Esophagus squamous epithelium (tissue), 5 donors: Measurements from ENCODE around the gene TNS1. TPM values are rescaled to one million over a fixed set of nuclear protein-coding genes. Genes with fewer than 3 reads are reported as not detected.

Experiments
- DNase-seq: peaks from one replicate; lab custom pipeline; 2025; lab: John Stamatoyannopoulos, UW
- H3K27ac ChIP-seq, 4 donors: fragments of 200-600 bp; sonication (generic); one replicate each; pipeline ENCODE4 v1.5.1; 2016 to 2019; ENCODE audit warnings: mild to moderate bottlenecking in 1 of 4
- H3K27me3 ChIP-seq, 4 donors: fragments of 200-600 bp; sonication (generic); 1 replicate in 3 of 4; 2 replicates in 1 of 4; pipeline versions ENCODE4 v1.5.1 to v1.6.0; 2017 to 2021; ENCODE audit warnings: antibody characterized with exemption in 1 of 4
- H3K36me3 ChIP-seq, 3 donors: fragments of 200-600 bp; sonication (generic); one replicate each; pipeline ENCODE4 v1.5.1; 2016 to 2019
- H3K4me1 ChIP-seq, 3 donors: fragments of 200-600 bp; sonication (generic); one replicate each; pipeline ENCODE4 v1.5.1; 2017 to 2019
- H3K4me3 ChIP-seq, 4 donors: fragments of 200-600 bp; sonication (generic); 1 replicate in 3 of 4; 2 replicates in 1 of 4; pipeline ENCODE4 v1.5.1; 2016 to 2019; ENCODE audit warnings: mild to moderate bottlenecking in 2 of 4, moderate library complexity in 1 of 4
- H3K9me3 ChIP-seq, 3 donors: fragments of 200-600 bp; sonication (generic); one replicate each; pipeline ENCODE4 v1.5.1; 2016 to 2019
- POLR2A ChIP-seq, 4 donors: fragments of 450-650 bp; IDR thresholded peaks; one replicate each; pipeline ENCODE4 v1.6.1; 2017; ENCODE audit warnings: antibody characterized with exemption in 4 of 4, mild to moderate bottlenecking in 4 of 4, moderate library complexity in 3 of 4
- WGBS, 2 donors: methylation state at CpG; one replicate each; pipeline ENCODE4 v1.1.5; 2018; 5-methylcytosine and 5-hydroxymethylcytosine counted together
- intact Hi-C: fragments of 100-400 bp; cut with DNase I; formaldehyde crosslinking; loops from one replicate; pipeline ENCODE4 v1.15.0; 2022
- total RNA-seq, 4 donors: library from RNA; depleted of rRNA; stranded (reverse); fragments of >200 nt; gene quantifications; one replicate each; pipeline ENCODE4 v1.1.0, GENCODE V29; 2016
- TF ChIP-seq, protein P1 (sequence below), 6 experiments: fragments of 450-650 bp in 4 of 6; fragments of 200-600 bp in 2 of 6; sonication (generic) in 2 of 6; IDR thresholded peaks; one replicate each; pipeline ENCODE4 v1.5.1; 2016 to 2019; ENCODE audit warnings: antibody characterized with exemption in 6 of 6, mild to moderate bottlenecking in 4 of 6, moderate library complexity in 4 of 6
- donor health status: DM: yes; HTN: yes; CAD: no.

TNS1 gene
- total RNA-seq, 4 donors from 2014 or later = 34.7 to 201 (median 59.2) TPM

DNA sequence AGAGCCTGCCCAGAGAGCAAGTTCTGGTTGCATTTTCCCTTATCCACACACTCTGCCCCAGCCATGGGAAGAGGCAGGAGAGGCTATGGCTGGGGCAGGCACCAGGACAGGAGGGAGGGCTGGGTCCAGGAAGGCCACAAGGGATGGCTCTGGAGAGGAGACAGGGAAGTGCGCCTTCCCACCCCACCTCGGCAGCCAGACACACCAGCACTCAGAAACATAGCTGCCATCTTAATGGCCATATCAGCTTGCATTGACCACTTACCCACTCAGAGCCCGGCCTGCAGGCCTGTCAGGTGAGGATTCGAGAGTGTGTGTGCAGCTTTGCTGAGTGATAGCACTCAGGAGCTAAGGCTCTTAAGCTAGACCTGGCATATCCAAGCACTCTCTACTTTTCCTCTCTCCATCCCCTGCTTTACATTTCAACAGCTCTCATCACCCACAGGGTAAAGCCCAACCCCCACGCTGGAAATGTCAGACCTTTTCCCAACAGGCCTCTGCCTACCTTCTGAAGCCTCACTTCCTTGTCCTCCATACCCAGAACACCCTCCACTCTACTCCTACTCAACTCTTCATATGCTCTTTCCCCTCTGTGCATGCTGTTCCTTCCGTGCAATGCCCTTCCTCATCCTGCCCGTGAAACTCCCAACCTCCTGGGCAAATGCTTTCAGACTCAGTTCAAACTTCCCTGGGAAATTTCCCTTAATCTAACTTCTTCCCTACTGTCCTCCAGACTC lies 147.9 kb downstream of the TNS1 start:
- DNase-seq = no peak
- Histone ChIP-seq H3K4me3 (no peak overlapping the region), H3K36me3 (peaks cover 5 to 50% (median 5%) of the 10 kb centered on the region in 3 donors), H3K27me3 (no peaks in the 10 kb centered on the region), H3K9me3 (no peaks in the 10 kb centered on the region), H3K27ac (peak overlapping the region in 2 of 4 donors; percentile 71 to 86), H3K4me1 (peaks cover 43 to 97% (median 59%) of the 10 kb centered on the region in 3 donors)
- intact Hi-C loops = no loop called here
- TF ChIP-seq, protein P1, sequence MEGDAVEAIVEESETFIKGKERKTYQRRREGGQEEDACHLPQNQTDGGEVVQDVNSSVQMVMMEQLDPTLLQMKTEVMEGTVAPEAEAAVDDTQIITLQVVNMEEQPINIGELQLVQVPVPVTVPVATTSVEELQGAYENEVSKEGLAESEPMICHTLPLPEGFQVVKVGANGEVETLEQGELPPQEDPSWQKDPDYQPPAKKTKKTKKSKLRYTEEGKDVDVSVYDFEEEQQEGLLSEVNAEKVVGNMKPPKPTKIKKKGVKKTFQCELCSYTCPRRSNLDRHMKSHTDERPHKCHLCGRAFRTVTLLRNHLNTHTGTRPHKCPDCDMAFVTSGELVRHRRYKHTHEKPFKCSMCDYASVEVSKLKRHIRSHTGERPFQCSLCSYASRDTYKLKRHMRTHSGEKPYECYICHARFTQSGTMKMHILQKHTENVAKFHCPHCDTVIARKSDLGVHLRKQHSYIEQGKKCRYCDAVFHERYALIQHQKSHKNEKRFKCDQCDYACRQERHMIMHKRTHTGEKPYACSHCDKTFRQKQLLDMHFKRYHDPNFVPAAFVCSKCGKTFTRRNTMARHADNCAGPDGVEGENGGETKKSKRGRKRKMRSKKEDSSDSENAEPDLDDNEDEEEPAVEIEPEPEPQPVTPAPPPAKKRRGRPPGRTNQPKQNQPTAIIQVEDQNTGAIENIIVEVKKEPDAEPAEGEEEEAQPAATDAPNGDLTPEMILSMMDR (IDR thresholded peaks at IDR 0.05) = no peak
- no peak for TF ChIP-seq POLR2A (IDR thresholded peaks at IDR 0.05)
- WGBS, 2 donors = 54 to 81% methylated on average over 7 of the region's 7 CpGs

DNA sequence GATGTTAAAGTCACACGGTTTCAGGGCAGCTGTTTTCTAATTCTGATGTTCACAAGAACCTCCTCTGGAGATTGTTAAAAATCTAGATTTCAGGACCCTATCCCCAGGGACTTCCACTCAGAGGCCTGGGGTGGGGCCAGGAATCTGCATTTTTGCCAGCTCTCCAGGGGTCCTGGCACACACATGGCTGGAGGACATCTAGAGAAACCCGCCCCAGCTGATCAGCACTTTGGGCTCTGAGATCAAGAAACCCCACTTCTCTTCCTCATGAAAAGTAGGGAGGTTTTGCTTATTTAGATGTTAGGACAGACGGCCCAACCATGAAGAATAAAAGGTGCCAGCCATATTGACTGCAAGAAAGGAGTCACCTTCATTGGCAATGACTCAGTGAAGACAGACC lies 148.8 kb downstream of the TNS1 start:
- peaks cover 43 to 97% (median 61%) of the 10 kb centered on the region in 3 donors for H3K4me1 ChIP-seq
- no peak for TF ChIP-seq POLR2A (IDR thresholded peaks at IDR 0.05)
- TF ChIP-seq, protein P1 (IDR thresholded peaks at IDR 0.05) = no peak
- peak overlapping the region in 3 of 4 donors; percentile 43 to 86 (median 71) for H3K27ac ChIP-seq
- WGBS, 2 donors = 46 to 49% methylated on average over 2 to 3 of the region's 3 CpGs
- peaks cover 5 to 48% (median 5%) of the 10 kb centered on the region in 3 donors for H3K36me3 ChIP-seq
- no peaks in the 10 kb centered on the region for H3K27me3 ChIP-seq
- no peaks in the 10 kb centered on the region for H3K9me3 ChIP-seq
- no peak for DNase-seq
- H3K4me3 ChIP-seq = no peak overlapping the region
- intact Hi-C loops = no loop called here

DNA sequence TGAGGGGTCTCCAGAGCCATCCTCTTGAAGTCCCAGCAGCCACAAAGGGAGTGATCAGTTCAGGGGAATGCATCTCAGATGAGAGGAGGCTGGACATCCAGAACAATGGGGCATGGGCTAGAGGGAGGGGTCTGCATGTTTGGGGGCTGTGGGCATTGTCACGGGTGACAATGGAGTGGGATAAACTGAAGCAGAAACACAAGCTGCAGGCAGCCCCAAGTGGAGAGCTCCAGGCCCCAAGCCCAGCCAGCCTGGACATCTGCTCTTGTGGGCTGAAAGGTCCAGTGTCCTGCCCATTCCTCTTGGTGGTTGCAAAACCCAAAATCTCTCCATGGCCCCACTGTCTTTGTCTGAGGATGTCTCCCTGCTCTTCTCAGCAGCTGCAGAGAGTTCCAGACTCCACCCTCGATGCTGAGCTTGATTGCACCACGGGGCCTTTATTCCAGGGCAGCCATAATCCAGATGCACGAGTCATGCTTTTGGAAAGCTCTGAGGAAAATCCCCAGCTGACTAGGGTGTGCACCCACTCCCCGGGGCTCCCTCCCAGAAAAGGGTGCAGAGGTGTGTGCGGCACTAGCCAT lies 149.4 kb downstream of the TNS1 start:
- no peak for DNase-seq
- Histone ChIP-seq H3K36me3 (peaks cover 5 to 54% (median 7%) of the 10 kb centered on the region in 3 donors), H3K4me1 (peaks cover 43 to 98% (median 60%) of the 10 kb centered on the region in 3 donors), H3K4me3 (no peak overlapping the region), H3K27me3 (no peaks in the 10 kb centered on the region), H3K27ac (peak overlapping the region in 3 of 4 donors; percentile 66 to 86 (median 71)), H3K9me3 (no peaks in the 10 kb centered on the region)
- intact Hi-C loops = no loop called here
- WGBS, 2 donors = 22 to 58% methylated on average over 3 to 4 of the region's 6 CpGs
- TF ChIP-seq, protein P1 (IDR thresholded peaks at IDR 0.05) = no peak
- no peak for TF ChIP-seq POLR2A (IDR thresholded peaks at IDR 0.05)

DNA sequence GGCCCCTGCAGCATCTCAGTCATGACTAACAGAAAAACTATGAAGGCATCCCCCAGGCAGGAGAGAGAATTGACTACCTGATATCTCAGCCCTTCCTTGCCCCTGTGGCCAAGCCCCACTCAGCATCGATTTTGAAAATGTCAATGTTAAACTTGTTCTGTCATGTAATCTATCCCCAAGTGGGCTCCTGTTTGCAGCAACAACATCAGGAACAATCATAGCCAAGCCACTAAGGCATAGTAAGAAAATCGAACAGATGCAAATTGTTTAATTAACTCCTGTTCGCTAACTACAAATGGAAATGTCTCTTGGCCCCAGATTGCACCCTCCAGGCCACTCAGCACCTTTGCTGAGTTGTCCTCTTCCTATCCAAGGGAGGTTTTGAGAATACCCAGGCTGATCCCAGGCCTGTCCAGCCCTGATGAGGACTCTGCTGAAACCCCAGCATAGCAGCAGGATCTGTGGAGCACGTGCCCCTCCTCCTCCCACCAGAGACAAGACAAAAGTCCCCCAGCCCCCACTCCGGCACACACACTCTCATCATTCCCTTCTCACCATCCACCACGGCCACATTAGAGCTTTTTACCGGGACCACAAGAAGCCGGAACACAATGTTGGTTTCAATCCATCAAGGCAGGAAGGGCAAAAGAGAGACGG lies 150.1 kb downstream of the TNS1 start:
- Histone ChIP-seq H3K36me3 (peaks cover 5 to 59% (median 14%) of the 10 kb centered on the region in 3 donors), H3K9me3 (no peaks in the 10 kb centered on the region), H3K27me3 (no peaks in the 10 kb centered on the region), H3K27ac (peak overlapping the region in 3 of 4 donors; percentile 66 to 86 (median 71)), H3K4me1 (peaks cover 43 to 97% (median 54%) of the 10 kb centered on the region in 3 donors), H3K4me3 (no peak overlapping the region)
- intact Hi-C loops = no loop called here
- DNase-seq = no peak
- TF ChIP-seq, protein P1 (IDR thresholded peaks at IDR 0.05) = no peak
- TF ChIP-seq POLR2A (IDR thresholded peaks at IDR 0.05) = no peak
- WGBS, 2 donors = 51 to 81% methylated on average over 4 to 8 of the region's 9 CpGs
